ENCODE results near the gene ESR2.

ESR2 gene

DNA sequence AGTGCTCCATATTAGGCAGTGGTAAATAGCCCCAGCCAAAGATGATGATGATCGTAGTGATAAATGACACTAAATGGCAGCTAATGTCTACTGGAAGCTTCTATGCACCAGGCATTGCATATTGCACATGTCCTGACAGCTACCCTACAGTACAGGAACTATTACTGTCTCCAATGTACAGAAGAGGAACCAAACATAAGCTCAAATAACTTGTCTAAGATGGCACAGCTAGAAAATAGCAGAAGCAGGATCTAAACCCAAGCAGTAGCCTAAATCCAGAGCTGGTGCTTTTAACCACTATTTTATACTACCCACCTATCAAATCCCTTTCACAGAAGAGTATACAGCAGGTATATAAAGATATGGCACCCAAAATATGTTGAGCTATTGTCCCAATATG lies 28.9 kb downstream of the ESR2 start:
- DNase-seq: no peak

DNA sequence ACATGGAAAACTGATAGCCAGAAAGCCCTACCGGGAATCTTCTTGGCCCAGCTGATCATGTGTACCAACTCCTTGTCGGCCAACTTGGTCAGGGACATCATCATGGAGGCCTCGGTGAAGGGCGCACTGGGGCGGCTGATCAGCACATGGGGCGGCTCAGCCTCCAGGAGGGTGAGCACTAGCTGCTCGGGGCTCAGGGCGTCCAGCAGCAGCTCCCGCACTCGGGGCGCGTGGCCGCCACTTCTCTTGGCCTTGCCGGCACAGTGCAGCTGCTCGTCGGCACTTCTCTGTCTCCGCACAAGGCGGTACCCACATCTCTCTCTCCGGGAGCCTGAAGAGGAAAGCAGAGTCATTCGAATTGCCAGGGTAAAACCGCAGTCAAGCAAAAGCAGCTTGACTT lies 33.8 kb downstream of the ESR2 start:
- DNase-seq: no peak

DNA sequence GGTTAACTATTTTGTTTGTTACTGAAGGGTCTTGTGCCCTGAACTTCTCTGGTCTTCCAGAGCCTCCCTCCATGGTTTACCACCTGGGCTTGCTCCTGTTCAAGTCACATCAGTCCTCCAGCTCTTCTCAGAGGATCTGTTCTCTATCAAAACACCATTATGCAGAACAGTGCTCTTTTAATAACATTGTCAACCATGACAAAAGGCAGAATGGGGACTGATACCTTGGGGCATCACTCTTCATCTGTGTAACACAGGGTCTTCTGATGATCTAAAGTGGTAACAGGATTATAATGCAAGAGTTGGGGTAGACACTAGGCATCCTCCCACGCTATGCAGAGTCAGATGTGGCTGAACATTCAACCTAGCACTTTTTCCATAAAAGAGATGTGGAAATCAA lies 38.4 kb downstream of the ESR2 start:
- DNase-seq: no peak

DNA sequence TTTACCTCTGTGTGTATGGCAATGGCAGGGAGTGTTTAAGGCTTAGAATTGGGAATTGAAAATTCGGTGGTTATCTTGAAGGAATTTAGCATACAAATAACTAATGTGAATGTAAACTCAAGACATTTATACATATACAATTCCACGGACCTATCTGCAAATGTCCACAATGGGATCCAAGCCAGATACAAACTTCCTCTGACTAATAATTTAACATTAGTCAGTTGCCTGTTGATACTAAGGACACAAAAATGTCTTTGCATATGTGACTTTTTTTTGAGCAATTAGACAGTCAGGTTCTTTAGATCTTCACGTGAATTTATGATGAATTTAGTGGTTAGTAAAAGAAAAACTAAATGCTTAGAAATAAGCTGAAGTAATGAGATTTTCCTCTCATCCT lies 40.5 kb downstream of the ESR2 start:
- DNase-seq: no peak

DNA sequence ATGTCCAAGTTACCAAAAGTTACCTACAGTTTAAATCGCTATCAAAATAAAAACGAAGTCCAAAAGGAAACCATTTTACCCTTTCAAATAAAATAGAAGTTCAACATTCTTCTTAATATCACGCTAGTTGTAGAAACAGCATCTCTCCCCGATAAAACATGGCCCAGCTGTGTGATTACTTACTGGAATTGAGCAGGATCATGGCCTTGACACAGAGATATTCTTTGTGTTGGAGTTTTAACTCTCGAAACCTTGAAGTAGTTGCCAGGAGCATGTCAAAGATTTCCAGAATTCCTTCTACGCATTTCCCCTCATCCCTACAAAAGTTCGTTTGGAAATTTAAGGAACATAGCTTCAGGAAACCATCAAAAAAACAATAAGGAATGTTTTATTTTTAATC lies 44.8 kb downstream of the ESR2 start:
- no peak for DNase-seq

DNA sequence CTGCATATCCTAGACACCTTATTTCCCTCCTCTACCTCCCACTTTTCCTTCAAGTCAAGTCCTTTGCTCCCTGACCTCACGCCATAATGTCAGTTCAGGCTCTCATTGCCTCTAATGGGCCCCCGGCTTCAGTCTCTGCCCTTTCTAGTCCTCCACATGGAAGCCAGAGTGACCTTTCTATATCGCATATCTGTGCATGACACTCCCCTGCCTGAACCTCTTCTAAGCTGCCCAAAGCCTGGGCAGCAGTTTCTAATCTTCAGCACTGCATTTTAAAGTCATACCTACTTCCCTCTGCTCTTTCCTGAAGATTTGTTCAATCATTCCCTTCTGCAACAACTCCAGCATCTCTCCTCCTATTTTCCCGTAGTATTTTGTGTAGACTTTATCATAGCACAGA lies 45.5 kb downstream of the ESR2 start:
- DNase-seq: no peak

DNA sequence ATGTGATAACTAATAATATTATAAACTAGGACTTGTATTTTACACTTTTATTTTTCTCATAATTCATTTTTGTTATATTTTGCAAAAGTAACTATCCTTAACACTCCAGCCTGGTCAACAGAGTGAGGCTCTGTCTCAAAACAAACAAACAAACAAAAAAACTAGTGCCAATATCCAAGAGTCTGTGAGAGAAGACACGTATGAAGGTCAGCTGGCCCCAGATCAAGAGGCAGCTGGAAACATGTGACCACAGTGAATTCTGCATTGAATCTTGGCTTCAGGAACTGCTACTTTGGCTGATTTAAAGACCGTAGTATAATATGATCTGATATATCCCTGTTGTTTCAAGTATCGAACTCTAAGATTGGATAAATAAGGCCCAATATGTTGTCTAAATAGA lies 47.0 kb downstream of the ESR2 start:
- DNase-seq: no peak

DNA sequence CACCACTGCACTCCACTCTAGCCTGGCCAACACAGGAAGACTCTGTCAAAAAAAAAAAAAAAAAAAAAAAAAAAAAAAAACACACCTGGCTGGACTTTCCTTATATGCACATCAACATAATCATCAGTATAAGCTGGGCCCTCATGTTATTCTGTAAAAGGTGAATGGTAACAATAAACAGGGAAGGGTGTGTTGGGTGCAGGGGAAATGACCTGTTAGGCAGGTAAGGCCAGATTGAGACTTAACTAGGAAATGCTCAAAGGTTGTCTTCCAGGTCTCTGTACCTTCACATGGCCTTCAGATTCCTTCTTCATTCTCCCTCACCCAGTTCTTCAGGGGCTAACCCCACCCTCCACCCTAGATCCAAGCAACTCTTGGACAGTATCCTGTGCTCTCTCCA lies 47.5 kb downstream of the ESR2 start:
- no peak for DNase-seq

DNA sequence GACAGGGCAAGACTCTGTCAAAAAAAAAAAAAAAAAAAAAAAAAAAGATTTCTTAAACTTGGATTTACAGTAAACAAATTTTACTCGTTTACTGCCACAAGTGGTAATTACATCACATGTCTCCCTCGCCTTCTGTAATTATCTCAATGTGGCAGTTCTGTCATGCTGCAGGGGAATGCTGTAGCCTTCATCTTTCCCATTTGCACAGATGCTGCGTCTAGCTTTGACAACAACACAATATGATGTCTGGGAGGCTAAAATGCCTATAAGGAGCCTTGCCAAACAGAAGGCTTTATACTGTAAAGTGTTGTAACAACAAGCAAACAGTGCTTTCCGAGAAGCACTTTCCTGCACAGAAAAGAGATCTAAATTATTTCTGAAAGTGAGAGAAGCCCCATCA lies 48.7 kb downstream of the ESR2 start:
- DNase-seq: no peak

DNA sequence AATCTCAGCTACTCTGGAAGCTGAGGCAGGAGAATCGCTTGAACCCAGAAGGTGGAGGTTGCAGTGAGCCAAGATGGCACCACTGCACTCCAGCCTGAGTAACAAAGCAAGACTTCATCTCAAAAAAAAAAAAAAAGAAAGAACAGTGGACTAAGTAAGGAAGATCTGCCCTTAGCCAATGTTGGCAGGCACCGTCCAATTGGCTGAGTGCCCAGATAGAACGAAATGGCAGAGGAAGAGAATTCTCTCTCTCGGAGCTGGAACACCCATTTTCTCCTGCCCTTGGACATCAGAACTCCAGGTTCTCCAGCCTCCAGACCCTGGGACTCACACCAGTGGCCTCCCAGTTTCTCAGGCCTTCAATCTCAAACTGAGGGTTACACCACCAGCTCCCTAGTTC lies 49.9 kb downstream of the ESR2 start:
- DNase-seq: no peak

DNA sequence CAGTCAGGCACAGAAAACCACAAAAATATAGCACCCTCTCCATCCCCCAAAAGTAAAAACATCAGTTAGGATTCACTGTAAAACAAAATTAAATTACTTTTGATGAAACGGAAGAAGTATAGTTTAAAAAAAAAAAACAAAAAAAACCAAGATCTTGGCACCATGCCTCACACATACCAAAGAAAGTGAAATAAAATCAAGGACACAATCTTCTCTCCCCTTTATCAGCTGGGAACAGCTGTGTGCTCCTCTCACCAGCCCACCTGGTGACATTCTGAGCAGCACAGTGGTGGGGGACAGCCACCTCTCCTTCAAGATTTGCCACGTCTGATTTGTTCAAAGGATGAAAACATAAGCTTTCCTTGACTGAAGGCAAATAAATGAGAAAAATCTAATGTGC lies 55.5 kb downstream of the ESR2 start:
- DNase-seq: no peak

DNA sequence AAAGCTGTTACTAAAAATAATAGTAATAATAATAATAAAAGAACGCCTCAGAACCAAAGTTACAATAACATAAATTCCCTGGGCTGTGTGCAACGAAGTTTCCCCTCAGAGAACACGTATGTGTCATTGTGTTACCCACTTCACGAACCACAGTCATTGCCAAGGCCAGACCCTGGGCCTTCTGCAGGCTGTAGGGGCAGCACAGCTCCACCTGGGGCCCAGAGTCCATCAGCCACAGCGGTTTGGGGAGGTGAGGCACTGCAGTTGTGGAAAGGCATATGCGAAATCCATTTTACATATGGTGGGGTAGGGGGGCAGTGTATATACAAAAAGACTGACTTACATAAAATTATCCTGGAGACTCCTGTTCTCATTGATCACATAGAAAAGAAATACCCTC lies 56.1 kb downstream of the ESR2 start:
- no peak for DNase-seq

DNA sequence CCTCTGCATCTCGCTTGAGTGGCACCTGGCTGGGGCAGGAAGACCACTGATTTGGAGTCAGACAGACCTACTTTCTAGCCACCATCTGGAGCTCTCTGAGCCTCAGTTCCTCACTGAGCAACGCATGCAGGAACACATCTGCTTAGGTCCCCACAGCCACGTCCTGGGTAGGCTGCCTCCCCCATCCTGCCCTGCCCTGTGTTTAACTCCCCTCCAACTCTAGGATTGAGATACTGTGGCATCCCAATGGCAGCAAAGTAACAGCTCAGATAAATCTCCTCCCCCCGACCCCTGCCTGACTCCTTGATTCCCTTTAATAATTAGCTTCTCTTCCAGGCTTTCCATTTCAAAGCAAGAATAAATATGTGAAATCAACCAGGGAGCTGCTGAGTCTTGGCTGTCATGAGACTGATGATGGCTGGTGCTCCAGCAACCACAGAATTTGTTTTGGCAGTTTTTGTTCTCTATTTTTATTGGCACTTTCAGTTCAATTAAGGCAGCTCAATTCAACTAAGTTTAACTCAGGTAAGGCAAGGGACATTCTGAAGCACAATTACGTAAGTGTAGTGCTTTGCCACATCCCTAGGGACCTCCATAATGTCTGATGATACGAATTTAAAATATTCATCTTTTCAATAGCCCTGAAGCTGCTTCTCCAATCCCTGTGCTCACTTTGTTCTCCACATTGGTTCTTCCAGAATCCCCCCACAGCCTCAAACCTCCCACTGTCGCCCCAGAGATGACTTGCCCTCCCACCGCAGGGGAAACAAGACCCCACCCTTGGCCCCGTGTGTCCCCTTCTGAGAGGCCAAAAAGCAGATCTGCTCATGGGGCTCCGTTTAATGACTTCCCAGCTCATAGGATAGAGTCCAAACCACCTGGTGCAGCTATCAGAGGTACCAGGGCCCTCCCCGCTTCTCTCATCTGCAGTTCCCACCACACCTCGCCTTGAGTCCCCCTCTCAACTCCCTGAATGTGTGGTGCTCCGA lies 58.2 kb downstream of the ESR2 start:
- DNase-seq: no peak

DNA sequence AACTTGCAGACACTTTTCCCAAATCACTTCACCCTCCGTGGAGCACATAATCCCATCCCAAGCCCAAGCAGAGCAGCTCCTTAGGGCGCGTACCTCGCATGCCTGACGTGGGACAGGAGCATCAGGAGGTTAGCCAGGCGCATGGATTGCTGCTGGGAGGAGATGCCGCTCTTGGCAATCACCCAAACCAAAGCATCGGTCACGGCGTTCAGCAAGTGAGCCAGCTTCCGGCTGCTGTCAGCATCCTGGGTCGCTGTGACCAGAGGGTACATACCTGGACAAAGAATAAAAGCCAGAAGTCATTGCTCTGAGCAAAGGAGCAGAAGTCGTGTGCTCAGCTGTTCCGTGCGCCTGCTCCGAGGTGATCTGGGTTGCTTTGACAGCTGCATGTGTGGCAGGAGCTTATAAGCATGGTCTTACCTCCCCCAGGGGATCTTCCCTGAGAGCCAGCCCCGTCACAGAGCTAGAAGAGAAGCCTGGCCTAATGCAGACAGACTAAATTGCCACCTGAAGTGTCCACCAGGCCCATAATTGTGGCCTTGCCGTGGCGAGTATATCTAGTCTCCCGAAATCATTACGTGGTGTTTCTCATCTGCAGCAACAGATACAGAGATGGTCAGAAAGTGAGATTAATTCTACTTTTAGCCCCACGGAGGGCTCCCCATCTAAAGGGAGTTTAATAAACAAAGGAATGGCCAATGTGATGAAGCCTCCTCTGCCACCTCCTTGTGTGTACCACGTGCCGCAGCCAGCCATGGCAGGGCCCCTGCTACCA lies 59.1 kb downstream of the ESR2 start:
- DNase-seq: no peak

DNA sequence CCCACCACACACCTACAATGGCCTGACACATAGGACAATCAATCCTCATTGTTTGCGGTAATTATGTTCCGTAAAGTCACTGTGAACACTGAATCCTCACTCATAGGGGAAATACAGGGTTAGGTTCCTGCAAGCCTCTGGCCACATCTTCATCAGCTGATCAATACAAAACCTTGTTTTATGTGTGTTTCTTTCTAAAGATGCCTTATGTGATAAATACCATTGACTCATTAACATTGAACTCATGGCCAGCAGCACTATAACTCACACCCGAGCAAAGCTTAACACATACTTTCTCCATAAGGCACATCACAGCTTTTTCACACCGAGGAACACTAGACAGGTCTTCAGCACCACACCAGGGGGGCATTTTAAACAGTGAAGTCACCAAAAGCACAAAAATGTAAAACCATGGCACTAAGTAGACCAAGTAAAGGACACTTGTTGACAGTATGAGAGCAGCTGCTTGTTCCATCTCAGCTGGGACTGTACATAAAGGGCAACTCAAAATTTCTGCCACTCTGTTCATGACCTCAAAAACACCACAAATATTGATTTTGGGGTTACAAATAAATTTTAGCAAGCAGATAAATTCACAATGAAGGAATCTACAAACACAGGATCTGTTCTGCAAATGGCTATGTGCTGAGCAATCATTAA lies 60.5 kb downstream of the ESR2 start:
- no peak for DNase-seq

DNA sequence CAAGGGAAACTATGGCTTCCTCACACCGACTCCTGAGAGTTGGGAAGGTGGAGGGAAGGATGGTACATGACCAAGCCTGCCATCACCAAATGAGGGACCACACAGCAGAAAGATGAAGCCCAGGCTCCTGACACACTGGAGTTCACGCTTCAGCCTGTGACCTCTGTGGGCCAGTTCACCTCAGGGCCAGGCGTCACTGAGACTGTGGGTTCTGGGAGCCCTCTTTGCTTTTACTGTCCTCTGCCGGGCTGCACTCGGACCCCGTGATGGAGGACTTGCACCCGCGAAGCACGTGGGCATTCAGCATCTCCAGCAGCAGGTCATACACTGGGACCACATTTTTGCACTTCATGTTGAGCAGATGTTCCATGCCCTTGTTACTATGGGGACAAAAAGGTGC lies 61.2 kb downstream of the ESR2 start:
- no peak for DNase-seq

DNA sequence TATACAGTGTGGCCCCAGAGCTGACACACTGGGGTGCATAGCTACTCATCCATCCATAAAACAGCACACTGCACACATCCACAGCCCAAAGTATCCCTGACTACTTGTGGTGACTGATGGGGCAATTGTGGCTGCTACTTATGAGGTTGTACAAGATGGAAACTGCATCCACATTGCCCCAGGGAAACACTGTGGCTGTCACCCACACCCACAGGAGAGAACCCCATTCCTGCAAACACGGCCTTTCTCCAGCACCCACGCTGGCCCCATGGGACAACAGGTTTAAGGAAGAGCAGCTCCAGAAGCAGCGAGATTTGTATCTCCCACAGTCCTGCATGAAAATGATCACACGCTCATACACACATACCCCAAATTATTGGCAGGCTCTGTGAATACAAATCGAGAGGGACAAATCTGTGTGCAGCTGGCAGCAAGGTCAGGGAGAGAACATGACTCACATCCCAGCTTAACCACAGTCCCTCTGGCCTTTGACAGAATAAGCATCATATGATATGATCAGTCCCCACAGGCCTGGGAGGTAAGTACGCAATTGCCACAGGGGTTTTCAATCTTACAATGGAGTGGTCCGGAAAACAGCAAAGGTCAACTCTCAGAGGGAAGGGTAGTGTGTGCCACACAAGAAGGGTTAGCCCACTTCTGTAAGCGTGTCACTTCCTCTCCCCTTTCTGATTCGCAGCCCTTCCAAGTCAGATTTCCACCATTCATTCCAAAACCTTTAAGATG lies 61.9 kb downstream of the ESR2 start:
- no peak for DNase-seq

DNA sequence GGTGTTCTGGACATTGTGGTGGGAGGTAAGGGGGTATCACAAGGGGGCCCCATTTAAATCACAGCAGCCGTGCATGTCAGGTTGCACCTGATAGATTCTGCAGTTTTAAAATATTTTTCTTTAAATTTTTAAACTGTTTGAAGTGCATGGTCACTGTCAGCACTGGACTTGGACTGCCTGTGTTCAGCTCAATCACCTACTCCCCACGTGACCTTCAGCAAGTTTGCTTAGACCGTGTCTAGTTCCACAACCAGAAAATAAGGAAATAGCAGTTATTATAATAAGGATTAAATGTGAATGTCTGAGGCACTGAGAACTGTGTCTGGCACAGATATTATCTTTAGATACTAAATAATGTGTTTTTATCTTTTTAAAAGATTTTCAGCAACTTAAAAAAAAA lies 64.7 kb downstream of the ESR2 start:
- DNase-seq: no peak

DNA sequence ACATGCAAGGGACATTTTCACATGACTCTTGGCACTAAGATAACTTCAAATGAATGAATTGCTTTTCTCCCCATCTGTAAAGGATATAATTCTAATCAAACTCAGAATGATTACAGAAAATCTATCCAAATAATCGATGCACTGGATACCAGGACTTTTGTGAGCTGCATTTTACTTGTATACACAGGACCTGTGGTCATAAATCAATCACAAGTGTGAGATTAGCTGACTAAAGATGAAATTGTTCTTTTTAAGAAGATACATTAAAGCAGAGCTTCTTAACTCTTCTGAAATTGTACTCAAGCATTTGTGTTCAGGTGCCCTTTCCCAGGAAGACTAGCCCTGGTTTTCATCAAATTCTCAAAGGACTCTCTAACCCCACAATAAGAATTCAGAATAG lies 66.3 kb downstream of the ESR2 start:
- no peak for DNase-seq

DNA sequence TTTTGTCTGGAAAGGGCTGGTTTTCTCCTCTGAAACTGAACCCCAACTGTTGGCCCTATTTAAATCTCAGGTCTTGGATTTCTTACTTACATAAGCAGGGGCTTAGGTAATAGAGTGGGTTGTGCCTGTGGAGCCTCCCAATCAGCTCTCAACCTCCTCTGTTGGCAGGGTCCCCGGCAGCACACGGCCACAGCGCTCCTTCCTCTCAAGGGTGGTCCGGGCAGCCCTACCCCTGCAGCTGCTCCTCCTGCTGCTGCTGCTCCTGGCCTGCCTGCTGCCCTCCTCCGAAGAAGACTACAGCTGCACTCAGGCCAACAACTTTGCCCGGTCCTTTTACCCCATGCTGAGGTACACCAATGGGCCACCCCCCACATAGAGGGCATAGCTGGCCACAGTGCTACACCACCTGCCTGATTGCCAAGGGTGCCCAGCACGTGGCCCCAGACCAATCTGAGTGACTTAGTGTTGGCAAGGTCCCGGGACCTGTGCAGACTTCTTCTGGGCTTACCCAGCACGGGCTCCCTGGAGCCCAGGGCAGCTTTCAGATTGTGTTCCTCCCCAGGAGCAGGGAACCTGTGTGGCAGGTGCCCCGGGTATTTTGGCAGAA lies 68.9 kb downstream of the ESR2 start:
- DNase-seq: no peak

DNA sequence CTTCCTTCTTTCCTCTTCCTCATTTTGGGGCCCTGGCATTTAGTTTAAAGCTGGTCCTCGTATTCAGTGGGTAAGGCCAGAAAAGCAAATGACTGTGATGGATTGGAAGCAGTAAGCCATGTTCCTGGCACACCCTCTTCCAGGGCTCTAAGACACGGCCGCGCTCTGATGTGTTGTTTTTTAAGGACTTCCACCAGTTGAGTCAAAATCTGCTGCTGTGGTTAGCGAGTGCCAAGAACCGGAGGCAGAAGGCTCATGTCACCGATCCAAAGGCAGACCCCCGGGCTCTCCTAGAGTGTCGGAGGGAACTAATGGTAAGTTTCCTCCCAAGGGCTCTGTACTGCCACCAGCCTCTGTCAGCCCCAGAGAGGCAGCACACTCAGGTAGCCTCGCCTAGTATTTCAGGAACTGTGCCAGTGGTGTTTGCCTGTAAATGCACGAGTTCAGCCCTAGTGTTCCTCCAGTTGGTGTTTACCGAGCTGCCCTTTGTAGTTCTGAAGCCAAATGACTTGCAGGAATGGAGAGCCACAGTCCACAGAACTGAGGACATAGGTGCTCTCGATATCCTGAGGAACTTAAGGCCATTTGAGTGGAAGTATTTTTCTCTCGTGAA lies 72.7 kb downstream of the ESR2 start:
- no peak for DNase-seq

DNA sequence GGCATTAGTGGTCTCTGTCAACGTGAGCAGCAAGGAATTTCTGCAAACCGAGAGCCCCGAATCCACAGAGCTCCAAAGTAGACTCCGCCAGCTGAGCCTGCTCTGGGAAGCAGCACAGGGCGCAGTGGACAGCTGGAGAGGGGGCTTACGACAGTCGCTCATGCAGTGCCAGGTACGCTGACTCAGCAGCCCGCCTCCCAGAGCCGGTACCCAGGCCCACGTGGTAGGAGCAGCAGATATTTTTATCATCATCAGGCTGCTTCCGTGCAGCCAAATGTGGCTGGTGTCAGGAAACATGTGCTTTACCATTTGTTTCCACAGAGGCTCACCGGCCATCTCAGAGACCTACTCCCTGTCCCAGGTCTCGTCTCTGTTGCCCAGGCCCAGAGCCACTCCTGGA lies 73.7 kb downstream of the ESR2 start:
- no peak for DNase-seq
